Renal pelvis (tissue), 4 donors: ENCODE measurements around the gene CTR9. TPM values are rescaled to one million over a fixed set of nuclear protein-coding genes. Genes with fewer than 3 reads are reported as not detected.
A peak's percentile ranks its signal among the peaks of the same experiment; 100 is the strongest.
"Not testable (repeated sequence)": the region's sequence is repeated elsewhere in the genome, so short reads cannot be mapped to it uniquely, and the experiment has no call there.

Experiments
- DNase-seq: peaks from one replicate; pipeline ENCODE4 v3.0.0-alpha.2; 2013
- polyA plus RNA-seq, 3 donors: library from polyadenylated mRNA; unstranded; fragments of 120-200 nt; gene quantifications; one replicate each; pipeline ENCODE4 v1.2.1, GENCODE V29; 2013; ENCODE audit not compliant: insufficient read length in 3 of 3

Gene CTR9
- polyA plus RNA-seq, 3 donors: 59.4 to 75.2 (median 65.3) TPM

DNA sequence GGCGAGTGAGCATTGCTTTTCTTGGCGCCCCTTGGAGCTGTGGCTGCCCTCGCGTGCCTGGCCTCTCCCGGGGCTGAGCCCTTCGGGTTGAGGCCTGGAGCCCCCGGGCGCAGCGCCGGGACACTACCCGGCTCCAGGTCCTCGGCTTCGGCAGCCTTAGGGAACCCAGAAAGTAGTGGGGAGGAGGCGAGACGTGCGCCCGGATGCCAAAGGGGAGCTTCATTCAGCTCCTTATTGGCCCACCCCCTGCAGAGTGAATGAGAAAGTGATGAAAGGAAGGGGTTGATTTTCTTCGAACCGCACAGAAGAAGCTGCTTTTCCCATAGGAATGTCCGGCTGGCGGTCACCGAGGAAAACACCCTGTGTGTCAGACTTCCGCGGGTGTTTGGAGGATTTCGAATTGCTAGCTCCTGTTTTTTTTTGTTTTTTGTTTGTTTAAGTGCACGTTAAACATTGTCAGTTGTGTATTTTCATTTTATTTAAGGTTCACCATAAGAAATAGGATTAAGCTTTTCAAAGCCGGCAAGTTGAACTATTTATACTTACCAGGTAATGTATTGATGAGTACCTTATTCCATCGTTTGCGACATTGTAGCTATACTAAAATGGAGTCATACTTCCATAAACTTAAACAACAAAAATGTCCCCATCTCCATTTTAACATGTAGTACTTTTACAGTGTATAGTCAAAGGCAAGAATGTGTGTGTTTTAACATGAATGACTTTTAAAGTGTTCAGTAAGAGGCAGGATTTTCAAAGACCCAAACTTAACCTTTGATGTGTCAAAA, 58.5 kb downstream of the CTR9 start:
- DNase-seq: peak; percentile 30

DNA sequence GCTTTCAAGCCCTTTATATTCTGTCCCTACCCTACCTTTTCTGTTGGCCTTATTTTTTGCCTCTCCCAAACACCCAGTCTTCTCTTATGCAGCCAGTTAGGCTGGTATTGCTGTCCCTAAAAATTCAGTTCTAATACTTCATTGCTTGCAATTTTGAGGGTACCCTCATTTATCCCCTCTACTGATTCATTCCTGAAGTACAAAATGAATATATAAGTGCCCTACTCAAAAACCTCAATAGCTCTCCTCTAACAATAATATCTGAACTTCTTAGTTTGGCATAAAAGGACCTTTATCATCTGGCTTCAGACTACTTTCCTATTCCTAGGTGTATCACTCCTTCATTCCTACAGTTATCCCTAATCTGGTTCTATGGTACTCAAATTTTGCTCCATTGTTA, 62.9 kb downstream of the CTR9 start:
- no peak for DNase-seq

DNA sequence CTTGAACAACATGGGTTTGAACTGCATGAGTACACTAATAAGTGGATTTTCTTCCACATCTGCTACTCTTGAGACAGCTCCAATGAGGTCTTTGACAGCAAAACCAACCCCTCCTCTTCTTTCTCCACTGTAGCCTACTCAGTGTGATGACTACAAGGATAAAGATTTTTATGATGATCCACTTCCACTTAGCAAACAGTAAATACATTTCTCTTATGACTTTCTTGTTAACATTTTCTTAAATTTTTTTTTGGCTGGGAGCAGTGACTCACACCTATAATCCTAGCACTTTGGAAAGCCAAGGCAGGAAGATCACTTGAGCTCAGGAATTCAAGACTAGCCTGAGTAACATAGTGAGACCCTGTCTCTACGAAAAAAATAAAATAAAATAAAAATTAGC, 67.5 kb downstream of the CTR9 start:
- DNase-seq: no peak

- not testable (repeated sequence) for DNase-seq
Measured at GRCh38 chr11:10822491-10822890, 71.4 kb downstream of the CTR9 start.

DNA sequence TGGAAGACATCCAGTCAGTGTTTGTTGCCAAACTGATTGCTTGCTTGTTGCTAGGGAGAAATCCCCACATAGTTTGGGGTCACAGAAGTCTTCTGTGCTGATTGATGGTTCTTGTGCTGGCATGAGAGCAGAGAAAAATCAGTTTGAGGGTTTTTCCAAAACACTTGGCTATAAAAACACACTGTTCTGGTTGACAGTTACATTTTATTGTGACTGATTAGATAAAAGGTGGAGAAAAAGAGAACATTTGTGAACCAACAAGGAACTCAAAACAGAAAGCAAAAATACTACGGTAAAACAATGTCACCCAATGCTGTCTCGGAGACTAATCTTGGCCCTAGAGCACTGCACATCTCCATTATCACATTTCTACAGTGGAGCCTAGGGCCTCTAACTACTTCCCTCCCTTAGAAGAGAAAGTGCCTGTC, 72.1 kb downstream of the CTR9 start:
- no peak for DNase-seq

- DNase-seq: no peak
Measured at GRCh38 chr11:10824888-10825287, 73.8 kb downstream of the CTR9 start.

DNA sequence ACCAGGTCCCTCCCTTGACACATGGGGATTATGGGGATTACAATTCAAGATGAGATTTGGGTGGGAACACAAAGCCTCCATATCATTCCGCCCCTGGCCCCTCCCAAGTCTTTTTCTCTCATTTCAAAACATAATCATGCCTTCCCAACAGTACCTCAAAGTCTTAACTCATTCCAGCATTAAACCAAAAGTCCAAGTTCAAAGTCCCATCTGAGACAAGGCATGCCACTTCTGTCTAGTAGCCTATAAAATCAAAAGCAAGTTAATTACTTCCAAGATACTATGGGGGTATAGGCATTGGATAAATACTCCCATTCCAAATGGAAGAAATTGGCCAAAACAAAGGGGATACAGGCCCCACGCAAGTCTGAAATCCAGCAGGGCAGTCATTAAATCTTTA, 77.4 kb downstream of the CTR9 start:
- no peak for DNase-seq

DNA sequence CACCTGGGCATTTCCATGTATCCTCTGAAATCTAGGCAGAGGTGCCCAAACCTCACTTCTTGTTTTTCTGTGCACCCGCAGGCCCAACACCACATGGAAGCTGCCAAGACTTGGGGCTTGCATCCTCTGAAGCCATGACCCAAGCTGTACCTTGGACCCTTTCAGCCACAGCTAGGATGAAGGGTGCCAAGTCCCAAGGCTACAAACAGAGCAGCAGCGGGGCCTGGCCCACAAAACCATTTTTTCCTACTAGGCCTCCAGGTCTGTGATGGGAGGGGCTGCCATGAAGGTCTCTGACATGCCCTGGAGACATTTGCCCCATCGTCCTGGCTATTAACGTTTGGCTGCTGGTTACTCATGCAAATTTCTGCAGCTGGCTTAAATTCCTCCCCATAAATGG, 78.1 kb downstream of the CTR9 start:
- DNase-seq: no peak

Other genes starting within 250 kb of the CTR9 start
- gene RNF141, start 210.1 kb upstream of the CTR9 start, polyA plus RNA-seq: 10 to 100 TPM; 32.8 to 44.6 (median 37.7) TPM
- gene LYVE1, start 182.6 kb upstream of the CTR9 start, polyA plus RNA-seq: 10 to 100 TPM; 57.7 to 75.5 (median 59.9) TPM
- 10 to 100 TPM in 1 of 3 donors, 1 to 10 TPM in 2; 9.5 to 13.4 (median 9.5) TPM for gene IRAG1, start 57.5 kb upstream of the CTR9 start, polyA plus RNA-seq
- gene EIF4G2, start 57.7 kb downstream of the CTR9 start, polyA plus RNA-seq: 100 to 1,000 TPM; 849 to 937 (median 854) TPM
- gene ZBED5, start 106.8 kb downstream of the CTR9 start, polyA plus RNA-seq: 100 to 1,000 TPM in 2 of 3 donors, 10 to 100 TPM in 1; 99.6 to 104 (median 101) TPM